Tibial nerve (tissue), 4 donors: ENCODE results near the gene VIT. TPM values are rescaled to one million over a fixed set of nuclear protein-coding genes. Genes with fewer than 3 reads are reported as not detected.

Source experiments
- DNase-seq, 2 donors: peaks; one replicate each; pipeline ENCODE4 v3.0.0-alpha.2; 2019; ENCODE audit warnings: low spot score in 2 of 2
- H3K27ac ChIP-seq, 4 donors: fragments of 200-600 bp; sonication (generic) in 3 of 4; one replicate each; pipeline ENCODE4 v1.5.1; 2017 to 2019; ENCODE audit warnings: mild to moderate bottlenecking in 1 of 4
- H3K27me3 ChIP-seq, 2 donors: fragments of 200-600 bp; sonication (generic) in 1 of 2; one replicate each; pipeline versions ENCODE4 v1.5.1 to v1.6.0; 2017 to 2019
- H3K36me3 ChIP-seq, 3 donors: fragments of 200-600 bp; sonication (generic); one replicate each; pipeline ENCODE4 v1.5.1; 2018 to 2019
- H3K4me1 ChIP-seq, 4 donors: fragments of 200-600 bp; sonication (generic) in 3 of 4; one replicate each; pipeline ENCODE4 v1.5.1; 2017 to 2019
- H3K4me3 ChIP-seq, 4 donors: fragments of 200-600 bp; sonication (generic) in 3 of 4; one replicate each; pipeline ENCODE4 v1.5.1; 2017 to 2019; ENCODE audit warnings: mild to moderate bottlenecking in 1 of 4, moderate library complexity in 1 of 4
- H3K9me3 ChIP-seq, 4 donors: fragments of 200-600 bp; sonication (generic) in 3 of 4; one replicate each; pipeline ENCODE4 v1.5.1; 2017 to 2019
- CTCF ChIP-seq, 5 experiments: fragments of 200-600 bp in 3 of 5; fragments of 450-650 bp in 2 of 5; sonication (generic) in 3 of 5; IDR thresholded peaks; one replicate each; pipeline ENCODE4 v1.5.1; 2016 to 2019; ENCODE audit warnings: antibody characterized with exemption in 5 of 5, mild to moderate bottlenecking in 3 of 5, moderate library complexity in 2 of 5
- EP300 ChIP-seq, 2 donors: sonication (generic); formaldehyde crosslinking; IDR thresholded peaks; one replicate each; pipeline ENCODE4 v1.6.1; 2017; ENCODE audit warnings: antibody characterized with exemption in 2 of 2, mild to moderate bottlenecking in 1 of 2
- POLR2A ChIP-seq, 2 donors: fragments of 450-650 bp; IDR thresholded peaks; one replicate each; pipeline ENCODE4 v1.6.1; 2017; ENCODE audit warnings: antibody characterized with exemption in 2 of 2, mild to moderate bottlenecking in 2 of 2, moderate library complexity in 2 of 2
- WGBS, 2 donors: methylation state at CpG; one replicate each; pipeline ENCODE4 v1.1.5; 2018; 5-methylcytosine and 5-hydroxymethylcytosine counted together
- total RNA-seq, 4 donors: library from RNA; depleted of rRNA; stranded (reverse); fragments of >200 nt; gene quantifications; one replicate each; pipeline ENCODE4 v1.1.0, GENCODE V29; 2016

Gene VIT
- total RNA-seq, 4 donors from 2014 or later, result 55.2 to 201 (median 125) TPM

GRCh38 chr2:36785179-36785795, 88.8 kb downstream of the VIT start:
- Histone ChIP-seq H3K9me3 (no peaks in the 10 kb centered on the region), H3K36me3 (peaks cover 0 to 28% (median 0%) of the 10 kb centered on the region in 3 donors), H3K27me3 (no peaks in the 10 kb centered on the region), H3K4me1 (peaks cover 0 to 28% (median 2%) of the 10 kb centered on the region in 4 donors), H3K4me3 (no peak overlapping the region), H3K27ac (no peak overlapping the region)
- WGBS, 2 donors, result 35 to 36% methylated on average over 5 of the region's 5 CpGs
- TF ChIP-seq POLR2A (IDR thresholded peaks at IDR 0.05) (no peak), EP300 (IDR thresholded peaks at IDR 0.05) (no peak), CTCF (IDR thresholded peaks at IDR 0.05) (peak; percentile 82 to 92 (median 88))
- DNase-seq, result peak; percentile 48 to 72

- WGBS, 2 donors, result 71 to 78% methylated on average over 11 of the region's 11 CpGs
Measured at GRCh38 chr2:36789181-36789804, 92.8 kb downstream of the VIT start.

GRCh38 chr2:36792951-36793350, 96.4 kb downstream of the VIT start:
- no peaks in the 10 kb centered on the region for H3K27me3 ChIP-seq
- DNase-seq, result no peak
- H3K4me3 ChIP-seq, result no peak overlapping the region
- WGBS, 2 donors, result 59 to 61% methylated on average over 2 of the region's 2 CpGs
- peaks cover 0 to 25% (median 0%) of the 10 kb centered on the region in 3 donors for H3K36me3 ChIP-seq
- H3K27ac ChIP-seq, result no peak overlapping the region
- no peaks in the 10 kb centered on the region for H3K9me3 ChIP-seq
- TF ChIP-seq EP300 (IDR thresholded peaks at IDR 0.05) (no peak), POLR2A (IDR thresholded peaks at IDR 0.05) (no peak), CTCF (IDR thresholded peaks at IDR 0.05) (no peak)
- no peaks in the 10 kb centered on the region for H3K4me1 ChIP-seq

More at GRCh38 chr2:36789181-36789804, 92.8 kb downstream of the VIT start:
- no peaks in the 10 kb centered on the region for H3K9me3 ChIP-seq
- TF ChIP-seq EP300 (IDR thresholded peaks at IDR 0.05), result no peak
- H3K4me3 ChIP-seq, result no peak overlapping the region
- peaks cover 0 to 7% (median 0%) of the 10 kb centered on the region in 4 donors for H3K4me1 ChIP-seq
- no peaks in the 10 kb centered on the region for H3K27me3 ChIP-seq
- no peak for DNase-seq
- H3K36me3 ChIP-seq, result peaks cover 0 to 32% (median 0%) of the 10 kb centered on the region in 3 donors
- H3K27ac ChIP-seq, result no peak overlapping the region

GRCh38 chr2:36797324-36798070, 101.0 kb downstream of the VIT start:
- Histone ChIP-seq H3K27me3 (no peaks in the 10 kb centered on the region), H3K36me3 (peaks cover 0 to 22% (median 0%) of the 10 kb centered on the region in 3 donors), H3K4me3 (no peak overlapping the region), H3K27ac (no peak overlapping the region), H3K4me1 (no peaks in the 10 kb centered on the region), H3K9me3 (peaks cover 0 to 4% (median 0%) of the 10 kb centered on the region in 4 donors)
- DNase-seq, result no peak
- 64 to 67% methylated on average over 6 of the region's 6 CpGs for WGBS, 2 donors
- no peak for TF ChIP-seq EP300 (IDR thresholded peaks at IDR 0.05)

GRCh38 chr2:36798724-36799123, 102.2 kb downstream of the VIT start:
- peaks cover 0 to 35% (median 0%) of the 10 kb centered on the region in 3 donors for H3K36me3 ChIP-seq
- peaks cover 0 to 13% (median 0%) of the 10 kb centered on the region in 4 donors for H3K9me3 ChIP-seq
- H3K27ac ChIP-seq, result no peak overlapping the region
- H3K4me3 ChIP-seq, result no peak overlapping the region
- TF ChIP-seq EP300 (IDR thresholded peaks at IDR 0.05) (no peak), POLR2A (IDR thresholded peaks at IDR 0.05) (no peak), CTCF (IDR thresholded peaks at IDR 0.05) (no peak)
- WGBS, 2 donors, result 83 to 86% methylated on average over 3 of the region's 3 CpGs
- no peaks in the 10 kb centered on the region for H3K27me3 ChIP-seq
- H3K4me1 ChIP-seq, result no peaks in the 10 kb centered on the region
- DNase-seq, result no peak

- Histone ChIP-seq H3K27me3 (no peaks in the 10 kb centered on the region), H3K36me3 (peaks cover 0 to 41% (median 0%) of the 10 kb centered on the region in 3 donors), H3K9me3 (peaks cover 0 to 13% (median 0%) of the 10 kb centered on the region in 4 donors), H3K4me1 (no peaks in the 10 kb centered on the region), H3K27ac (no peak overlapping the region), H3K4me3 (no peak overlapping the region)
- 87 to 91% methylated on average over 11 of the region's 11 CpGs for WGBS, 2 donors
- DNase-seq, result no peak
- TF ChIP-seq POLR2A (IDR thresholded peaks at IDR 0.05) (no peak), CTCF (IDR thresholded peaks at IDR 0.05) (no peak), EP300 (IDR thresholded peaks at IDR 0.05) (no peak)
Measured at GRCh38 chr2:36800381-36800780, 103.9 kb downstream of the VIT start.
